ENCODE data around the gene TUBB6.

The TUBB6 gene

GRCh38 chr18:12291690-12292089 is 16.4 kb upstream of the TUBB6 start:
- no peak for DNase-seq

- DNase-seq = no peak
Observed at GRCh38 chr18:12293831-12294230, 14.2 kb upstream of the TUBB6 start.

- no peak for DNase-seq
Observed at GRCh38 chr18:12295389-12296086, 12.5 kb upstream of the TUBB6 start.

- DNase-seq = no peak
Observed at GRCh38 chr18:12296087-12296403, 12.0 kb upstream of the TUBB6 start.

- DNase-seq = no peak
Observed at GRCh38 chr18:12296457-12296856, 11.6 kb upstream of the TUBB6 start.

GRCh38 chr18:12299862-12300261 is 8.2 kb upstream of the TUBB6 start:
- no peak for DNase-seq

GRCh38 chr18:12301263-12302005 is 6.6 kb upstream of the TUBB6 start:
- no peak for DNase-seq

GRCh38 chr18:12302391-12303147 is 5.5 kb upstream of the TUBB6 start:
- no peak for DNase-seq

GRCh38 chr18:12304351-12305210 is 3.5 kb upstream of the TUBB6 start:
- no peak for DNase-seq

GRCh38 chr18:12305211-12305610 is 2.8 kb upstream of the TUBB6 start:
- DNase-seq = no peak

GRCh38 chr18:12305930-12306629 is 2.0 kb upstream of the TUBB6 start:
- no peak for DNase-seq

GRCh38 chr18:12306752-12307700 is 1.0 kb upstream of the TUBB6 start:
- peak; percentile 32 for DNase-seq

- DNase-seq = peak; percentile 56 to 63
Observed at GRCh38 chr18:12308386-12309100, 502 bp downstream of the TUBB6 start.

GRCh38 chr18:12309683-12310198 is 1.7 kb downstream of the TUBB6 start:
- DNase-seq = no peak

- DNase-seq = no peak
Observed at GRCh38 chr18:12310762-12311161, 2.7 kb downstream of the TUBB6 start.

GRCh38 chr18:12312976-12313375 is 4.9 kb downstream of the TUBB6 start:
- no peak for DNase-seq

- no peak for DNase-seq
Observed at GRCh38 chr18:12313530-12314245, 5.6 kb downstream of the TUBB6 start.

GRCh38 chr18:12314591-12315305 is 6.7 kb downstream of the TUBB6 start:
- no peak for DNase-seq

GRCh38 chr18:12315490-12315889 is 7.4 kb downstream of the TUBB6 start:
- no peak for DNase-seq
